Psoas muscle (tissue), 8 donors: Measurements from ENCODE around the gene CDC42SE2. TPM values are rescaled to one million over a fixed set of nuclear protein-coding genes. Genes with fewer than 3 reads are reported as not detected.
"Not testable (repeated sequence)": the region's sequence is repeated elsewhere in the genome, so short reads cannot be mapped to it uniquely, and the experiment has no call there.

Experiments used
- ATAC-seq, 4 donors: fragments of 200-7000 bp; cut with Tn5 transposase; one replicate each; pipeline ENCODE4 v1.9.1; 2020; ENCODE audit warnings: moderate library complexity in 3 of 4, mild to moderate bottlenecking in 2 of 4
- DNase-seq, 2 donors: peaks; one replicate each; pipeline ENCODE4 v3.0.0-alpha.2; 2020
- H3K27ac ChIP-seq: fragments of 200-600 bp; one replicate; pipeline ENCODE4 v1.8.0; 2022
- H3K27me3 ChIP-seq, 3 donors: fragments of 200-600 bp in 1 of 3; one replicate each; pipeline versions ENCODE4 v1.6.1 to v1.8.0; 2013 to 2022; ENCODE audit warnings: low read length in 2 of 3, mild to moderate bottlenecking in 2 of 3, moderate library complexity in 1 of 3; ENCODE audit not compliant: insufficient read depth in 3 of 3
- H3K36me3 ChIP-seq, 2 donors: fragments of 200-600 bp in 1 of 2; one replicate each; pipeline versions ENCODE4 v1.6.1 to v1.8.0; 2013 to 2022; ENCODE audit warnings: low read depth in 1 of 2, mild to moderate bottlenecking in 1 of 2, moderate library complexity in 1 of 2; ENCODE audit not compliant: insufficient read depth in 1 of 2
- H3K4me1 ChIP-seq: fragments of 200-600 bp; one replicate; pipeline ENCODE4 v1.8.0; 2022
- H3K4me3 ChIP-seq: fragments of 200-600 bp; one replicate; pipeline ENCODE4 v1.8.0; 2022; ENCODE audit warnings: mild to moderate bottlenecking
- H3K9me3 ChIP-seq: fragments of 200-600 bp; one replicate; pipeline ENCODE4 v1.8.0; 2022
- WGBS, 3 donors: extraction: QIAGEN DNeasy Blood & Tissue Kit; methylation state at CpG; one replicate each; pipeline versions ENCODE4 v1.1.6 to v1.1.7; 2013; 5-methylcytosine and 5-hydroxymethylcytosine counted together
- intact Hi-C, 2 donors: fragments of 100-400 bp; cut with DNase I; formaldehyde crosslinking; loops; one replicate each; pipeline versions ENCODE4 v1.11.0 to v1.14.2; 2022
- polyA plus RNA-seq, 3 donors: library from polyadenylated mRNA; stranded (reverse); fragments of 200-250 nt; gene quantifications; one replicate each; pipeline ENCODE4 v1.2.3, GENCODE V29; 2013
- total RNA-seq, 4 donors: library from RNA; stranded (reverse); fragmentation: NEBNext Ultra II Directional in 2 of 4; extraction: Animal tissue kit (Norgen Biotek cat#: 25700) in 2 of 4; gene quantifications; one replicate each; pipeline versions ENCODE4 v1.2.1 to v1.2.4, GENCODE V29; 2021 to 2023
- TF ChIP-seq, protein P1 (sequence below): fragments of 200-600 bp; IDR thresholded peaks from one replicate; pipeline ENCODE4 v1.8.0; 2022; ENCODE audit warnings: antibody characterized with exemption
- donor health status: healthy with polysubstance abuse.
- donor health status: DM: no; HTN: no; CAD: no; lungs with moderate emphysema.
- donor health status: Bipolar disorder and iron deficiency.
- donor health status: healthy.
- donor health status: DM: yes; HTN: yes; CAD: no.
- donor health status: DM: no; HTN: no; CAD: no.
- donor health status: DM: no; HTN: no; CAD: no.
- donor health status: DM: yes; HTN: yes; CAD: no.

The CDC42SE2 gene
- total and polyA plus RNA-seq, 7 donors = 8.5 to 39.2 (median 10.5) TPM

DNA sequence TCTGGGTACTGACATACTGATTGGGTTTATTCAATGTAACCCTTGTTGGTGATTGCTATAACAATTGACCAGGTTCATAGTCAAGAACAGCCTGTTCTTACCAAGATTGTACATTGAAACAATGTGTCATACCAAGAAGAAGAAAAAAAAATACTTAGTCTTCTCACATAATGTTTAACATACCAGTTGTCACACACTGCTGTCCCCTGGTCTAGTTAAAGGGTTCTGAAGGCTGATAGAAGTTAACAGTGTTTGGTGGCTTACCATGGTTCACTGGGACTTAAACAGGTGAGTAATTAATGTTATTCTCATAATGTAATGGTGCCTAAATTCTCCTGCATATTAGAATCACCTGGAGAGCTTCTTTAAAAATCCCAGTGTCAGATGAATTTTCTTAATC, 18.5 kb upstream of the CDC42SE2 start:
- ATAC-seq = no peak
- intact Hi-C loops = no loop called here
- Histone ChIP-seq H3K4me3 (no peak overlapping the region), H3K27me3 (no peaks in the 10 kb centered on the region), H3K9me3 (peaks cover 15% of the 10 kb centered on the region), H3K4me1 (no peaks in the 10 kb centered on the region), H3K36me3 (no peaks in the 10 kb centered on the region), H3K27ac (no peak overlapping the region)
- TF ChIP-seq, protein P1, sequence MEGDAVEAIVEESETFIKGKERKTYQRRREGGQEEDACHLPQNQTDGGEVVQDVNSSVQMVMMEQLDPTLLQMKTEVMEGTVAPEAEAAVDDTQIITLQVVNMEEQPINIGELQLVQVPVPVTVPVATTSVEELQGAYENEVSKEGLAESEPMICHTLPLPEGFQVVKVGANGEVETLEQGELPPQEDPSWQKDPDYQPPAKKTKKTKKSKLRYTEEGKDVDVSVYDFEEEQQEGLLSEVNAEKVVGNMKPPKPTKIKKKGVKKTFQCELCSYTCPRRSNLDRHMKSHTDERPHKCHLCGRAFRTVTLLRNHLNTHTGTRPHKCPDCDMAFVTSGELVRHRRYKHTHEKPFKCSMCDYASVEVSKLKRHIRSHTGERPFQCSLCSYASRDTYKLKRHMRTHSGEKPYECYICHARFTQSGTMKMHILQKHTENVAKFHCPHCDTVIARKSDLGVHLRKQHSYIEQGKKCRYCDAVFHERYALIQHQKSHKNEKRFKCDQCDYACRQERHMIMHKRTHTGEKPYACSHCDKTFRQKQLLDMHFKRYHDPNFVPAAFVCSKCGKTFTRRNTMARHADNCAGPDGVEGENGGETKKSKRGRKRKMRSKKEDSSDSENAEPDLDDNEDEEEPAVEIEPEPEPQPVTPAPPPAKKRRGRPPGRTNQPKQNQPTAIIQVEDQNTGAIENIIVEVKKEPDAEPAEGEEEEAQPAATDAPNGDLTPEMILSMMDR = no peak
- DNase-seq = no peak

DNA sequence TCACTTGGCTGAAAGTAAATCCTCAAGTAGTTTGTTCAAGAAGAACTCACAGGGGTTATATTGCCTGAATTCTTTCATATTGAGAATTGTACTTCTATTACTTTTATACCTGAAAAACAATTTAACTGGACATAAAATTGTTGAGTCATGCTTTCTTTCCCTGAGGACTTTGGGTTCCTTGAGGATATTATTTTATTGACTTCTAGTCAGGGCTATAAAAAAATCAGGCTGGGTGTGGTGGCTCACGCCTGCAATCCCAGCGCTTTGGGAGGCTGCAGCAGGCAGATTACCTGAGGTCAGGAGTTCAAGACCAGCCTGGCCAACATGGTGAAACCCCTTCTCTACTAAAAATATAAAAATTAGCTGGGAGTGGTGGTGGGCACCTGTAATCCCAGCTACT, 17.9 kb upstream of the CDC42SE2 start:
- 93 to 98% (median 93%) methylated on average over 2 of the region's 2 CpGs for WGBS, 3 donors
- Histone ChIP-seq H3K9me3 (peaks cover 15% of the 10 kb centered on the region), H3K36me3 (no peaks in the 10 kb centered on the region), H3K4me3 (no peak overlapping the region), H3K4me1 (no peaks in the 10 kb centered on the region), H3K27ac (no peak overlapping the region), H3K27me3 (no peaks in the 10 kb centered on the region)
- no peak for DNase-seq
- intact Hi-C loops = no loop called here
- no peak for ATAC-seq
- TF ChIP-seq, protein P1 = no peak

DNA sequence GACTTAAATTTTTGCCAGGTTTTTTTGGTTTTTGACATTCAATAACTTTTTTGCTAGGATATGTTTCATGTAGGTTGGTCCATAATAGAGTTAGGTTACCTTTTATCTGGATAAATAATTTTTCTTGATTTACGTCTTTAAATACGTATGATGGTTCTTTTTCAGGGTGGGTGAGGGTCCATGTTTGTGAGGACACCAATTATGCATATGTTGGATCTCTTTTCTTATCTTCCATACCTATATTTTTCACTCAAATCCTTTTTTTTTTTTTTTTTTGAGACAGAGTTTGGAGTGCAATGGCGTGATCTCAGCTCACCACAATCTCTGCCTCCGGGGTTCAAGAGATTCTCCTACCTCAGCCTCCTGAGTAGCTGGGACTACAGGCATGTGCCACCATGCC, 17.3 kb upstream of the CDC42SE2 start:
- TF ChIP-seq, protein P1 = no peak
- no peak overlapping the region for H3K4me3 ChIP-seq
- H3K27ac ChIP-seq = no peak overlapping the region
- WGBS, 3 donors = 89 to 95% (median 95%) methylated on average over 4 of the region's 4 CpGs
- no peaks in the 10 kb centered on the region for H3K4me1 ChIP-seq
- H3K36me3 ChIP-seq = no peaks in the 10 kb centered on the region
- H3K9me3 ChIP-seq = peaks cover 15% of the 10 kb centered on the region
- ATAC-seq = no peak
- no peaks in the 10 kb centered on the region for H3K27me3 ChIP-seq
- intact Hi-C loops = no loop called here
- DNase-seq = no peak

DNA sequence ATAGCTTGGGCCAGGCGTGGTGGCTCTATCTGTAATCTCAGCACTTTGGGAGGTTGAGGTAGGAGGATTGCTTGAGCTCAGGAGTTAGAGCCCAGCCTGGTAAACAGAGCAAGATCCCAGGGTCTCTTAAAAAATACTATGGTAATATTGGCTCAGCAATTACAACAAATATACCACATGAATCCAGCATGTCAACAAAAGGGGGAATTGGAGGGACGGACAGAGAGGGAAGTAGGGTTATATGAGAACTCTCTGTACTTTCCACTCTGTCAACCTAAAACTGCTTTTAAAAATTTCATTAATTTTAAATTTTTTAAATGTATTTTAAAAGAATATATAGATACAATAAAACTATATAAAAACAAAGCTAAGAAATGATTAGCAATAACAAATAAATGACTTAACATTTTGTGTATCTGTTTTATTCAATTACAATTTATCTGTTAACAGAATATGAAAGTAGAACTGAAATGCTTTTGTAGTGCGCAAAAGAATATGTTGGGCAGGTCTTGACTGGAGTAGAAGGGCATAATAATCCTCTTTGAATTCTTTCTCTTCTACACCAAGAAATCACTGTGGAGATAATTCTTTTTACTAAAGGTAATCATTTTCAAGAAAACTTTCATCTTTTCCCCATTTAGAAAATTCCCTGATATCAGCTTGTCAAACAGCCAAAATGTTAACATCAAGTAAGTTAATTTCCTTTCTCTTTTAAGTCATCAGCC, 12.9 kb upstream of the CDC42SE2 start:
- no peak for ATAC-seq
- Histone ChIP-seq H3K36me3 (no peaks in the 10 kb centered on the region), H3K27me3 (peaks cover 0 to 2% (median 0%) of the 10 kb centered on the region in 3 donors), H3K9me3 (peaks cover 15% of the 10 kb centered on the region), H3K4me3 (no peak overlapping the region), H3K27ac (no peak overlapping the region), H3K4me1 (no peaks in the 10 kb centered on the region)
- TF ChIP-seq, protein P1 = no peak
- intact Hi-C loops = no loop called here
- DNase-seq = no peak
- 84 to 91% (median 89%) methylated on average over 3 of the region's 3 CpGs for WGBS, 3 donors

DNA sequence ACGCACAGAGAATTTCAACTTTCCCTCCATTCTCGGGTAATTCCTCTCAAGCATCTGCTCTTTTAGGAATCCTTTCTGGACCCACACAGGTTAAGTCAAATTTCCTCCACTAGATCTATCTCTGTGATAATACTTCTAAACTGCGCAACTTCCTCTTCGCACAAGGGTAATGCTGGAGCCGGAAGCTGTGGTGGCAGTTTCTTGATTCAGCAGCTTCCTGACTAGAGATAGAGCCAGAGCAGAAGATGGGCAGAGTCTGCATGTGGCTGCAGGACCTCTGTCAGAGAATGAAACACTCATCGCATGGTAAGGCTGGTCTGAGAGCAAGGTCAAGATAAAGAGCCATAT, 11.1 kb upstream of the CDC42SE2 start:
- H3K27ac ChIP-seq = no peak overlapping the region

DNA sequence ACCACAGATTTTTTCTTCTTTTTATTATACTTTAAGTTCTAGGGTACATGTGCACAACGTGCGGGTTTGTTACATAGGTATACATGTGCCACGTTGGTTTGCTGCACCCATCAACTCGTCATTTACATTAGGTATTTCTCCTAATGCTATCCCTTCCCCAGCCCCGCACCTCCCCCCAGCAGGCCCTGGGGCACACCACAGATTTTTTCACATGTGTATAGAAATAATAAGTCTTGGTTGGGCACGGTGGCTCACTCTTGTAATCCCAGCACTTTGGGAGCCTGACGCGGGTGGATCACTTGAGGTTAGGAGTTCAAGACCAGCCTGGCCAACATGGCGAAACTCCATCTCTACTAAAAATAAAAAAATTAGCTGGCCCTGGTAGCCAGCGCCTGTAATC, 9.8 kb upstream of the CDC42SE2 start:
- H3K4me1 ChIP-seq, H3K36me3 ChIP-seq, H3K27me3 ChIP-seq, ATAC-seq, H3K9me3 ChIP-seq, DNase-seq, intact Hi-C loops, H3K4me3 ChIP-seq, H3K27ac ChIP-seq: not testable (repeated sequence)
- WGBS, 3 donors = 92 to 95% (median 94%) methylated on average over 10 of the region's 10 CpGs

More for the DNA sequence above, 11.1 kb upstream of the CDC42SE2 start:
- Histone ChIP-seq H3K36me3 (no peaks in the 10 kb centered on the region), H3K4me3 (no peak overlapping the region), H3K9me3 (no peaks in the 10 kb centered on the region), H3K4me1 (no peaks in the 10 kb centered on the region), H3K27me3 (peaks cover 0 to 2% (median 0%) of the 10 kb centered on the region in 3 donors)
- WGBS, 3 donors = 62 to 70% (median 66%) methylated on average over 6 of the region's 6 CpGs
- DNase-seq (peak; percentile 21 to 59), ATAC-seq (peak in 3 of 4 donors; percentile 30 to 49 (median 41))
- TF ChIP-seq, protein P1 = no peak
- intact Hi-C loops = no loop called here
